ENCODE results near the gene GPI. TPM values are rescaled to one million over a fixed set of nuclear protein-coding genes. Genes with fewer than 3 reads are reported as not detected.

The GPI gene
- total and polyA plus RNA-seq, 2 of the 8 experiments (the other 6 are each of a cell fraction or from before 2014, with no cell fraction given): 171 to 360 TPM

DNA sequence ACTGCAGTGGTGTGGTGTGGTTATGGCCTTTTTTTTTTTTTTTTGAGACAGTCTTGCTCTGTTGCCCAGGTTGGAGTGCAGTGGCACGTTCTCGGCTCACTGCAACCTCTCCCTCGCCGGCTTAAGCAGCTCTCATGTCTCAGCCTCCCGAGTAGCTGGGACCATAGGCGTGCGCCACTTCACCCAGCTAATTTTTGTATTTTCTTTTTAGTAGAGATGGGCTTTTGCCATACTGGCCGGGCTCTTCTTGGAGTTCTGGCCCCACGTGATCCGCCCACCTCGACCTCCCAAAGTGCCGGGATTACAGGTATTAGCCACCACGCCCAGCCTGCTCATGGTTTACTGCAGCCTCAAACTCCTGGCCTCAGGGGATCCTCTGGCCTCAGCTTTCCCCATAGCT lies 46.2 kb downstream of the GPI start:
- no peak overlapping the region for H2BK120ac ChIP-seq (replicated peaks; ENCODE audit: low read depth, low read length)
- H2BK15ac ChIP-seq (ENCODE audit: low read length): no peak overlapping the region
- no peak overlapping the region for H2BK20ac ChIP-seq (ENCODE audit: low read length)
- POLR2A ChIA-PET (ENCODE audit: partially characterized antibody): interaction anchor here (0.9 to 1.3 kb wide), 2 partner anchors 14 to 30 kb away, joined by 3 read pairs; no protein-coding TSS in a partner anchor
- H3K36me3 ChIP-seq (ENCODE audit: control insufficient read depth in 2 of 4, insufficient read depth in 4 of 4, low read length in 3 of 4): peaks cover 9 to 58% (median 40%) of the 10 kb centered on the region in 4 experiments; a peak in 7 of 8 replicates
- H4K91ac ChIP-seq (replicated peaks; ENCODE audit: insufficient read length, low read length): no peak overlapping the region
- no peaks in the 10 kb centered on the region for H3K9me3 ChIP-seq (ENCODE audit: insufficient read depth in 2 of 2, low read depth in 1 of 2, low read length in 1 of 2)
- peaks cover 0 to 25% of the 10 kb centered on the region in 2 experiments; a peak in 2 of 4 replicates for H3K79me2 ChIP-seq (ENCODE audit: control insufficient read depth in 1 of 2, insufficient read depth in 2 of 2, low read length in 2 of 2)
- no peak overlapping the region for H3K9ac ChIP-seq (replicated peaks in 1 of 4; ENCODE audit: extremely low read depth in 1 of 4, low read depth in 3 of 4, low read length in 3 of 4)
- no peak overlapping the region for H4K5ac ChIP-seq (ENCODE audit: insufficient read length, low read depth, low read length)
- CTCF ChIA-PET (ENCODE audit: partially characterized antibody): interaction anchor here (0.9 to 1.3 kb wide), 3 partner anchors 14 to 52 kb away, joined by 3 read pairs; no protein-coding TSS in a partner anchor
- no peak overlapping the region for H3K14ac ChIP-seq (ENCODE audit: insufficient read length)
- no peak overlapping the region for H2AK5ac ChIP-seq (ENCODE audit: low read depth, low read length)
- no peak overlapping the region for H2BK12ac ChIP-seq (ENCODE audit: low read depth, low read length)
- H3K79me1 ChIP-seq (ENCODE audit: low read depth, low read length): peaks cover 7% of the 10 kb centered on the region; the same call in 1 of the 2 replicates
- WGBS, 2 experiments (ENCODE audit: extremely low coverage in 1 of 2, insufficient coverage in 1 of 2, insufficient read length in 1 of 2, insufficient replicate concordance in 2 of 2, low coverage in 1 of 2, low lambda C conversion rate in 2 of 2, missing lambda C conversion rate in 1 of 2): 96% methylated on average over 11 of the region's 13 CpGs; no CpG with 5 or more reads in 1 of the 2 experiments
- H2BK5ac ChIP-seq (ENCODE audit: low read depth, low read length): no peak overlapping the region
- no peak for FAIRE-seq
- no peak overlapping the region for H3K4ac ChIP-seq (replicated peaks; ENCODE audit: insufficient read length, low read depth, low read length)
- no peaks in the 10 kb centered on the region for H3K4me1 ChIP-seq (replicated peaks in 1 of 4; ENCODE audit: control insufficient read depth in 3 of 4, insufficient read depth in 4 of 4, low read length in 3 of 4)
- no peak overlapping the region for H3K27ac ChIP-seq (ENCODE audit: low read depth, low read length)
- no peak overlapping the region for H2AFZ ChIP-seq (ENCODE audit: low read length)
- H3K23me2 ChIP-seq (ENCODE audit: low read depth, low read length): no peaks in the 10 kb centered on the region
- no peak overlapping the region for H4K8ac ChIP-seq (ENCODE audit: extremely low read depth, insufficient read depth, low read length)
- no peak overlapping the region for H3K4me2 ChIP-seq (ENCODE audit: insufficient read depth in 1 of 2, low read depth in 2 of 2, low read length in 2 of 2)
- H3K27me3 ChIP-seq (replicated peaks in 1 of 4; ENCODE audit: control insufficient read depth in 3 of 4, extremely low read depth in 1 of 4, insufficient read depth in 3 of 4, low read length in 3 of 4): no peaks in the 10 kb centered on the region
- H3K18ac ChIP-seq (ENCODE audit: extremely low read depth, low read length): no peak overlapping the region
- no peak for DNase-seq (ENCODE audit: low read depth in 1 of 2, low spot score in 2 of 2)
- H3K4me3 ChIP-seq (ENCODE audit: extremely low read depth in 1 of 4, insufficient read depth in 2 of 4, low read depth in 3 of 4, low read length in 4 of 4): no peak overlapping the region
- peaks cover 0 to 3% of the 10 kb centered on the region in 2 experiments for H4K20me1 ChIP-seq (replicated peaks in 1 of 2; ENCODE audit: control insufficient read depth in 1 of 2, insufficient read depth in 2 of 2, low read length in 2 of 2)
- H3K56ac ChIP-seq (replicated peaks; ENCODE audit: insufficient read length, low read depth, low read length): no peak overlapping the region
- H3K23ac ChIP-seq (ENCODE audit: insufficient read length): no peak overlapping the region
- TF ChIP-seq POU5F1 (IDR thresholded peaks at IDR 0.05; ENCODE audit: low read depth, low read length) (no peak), CTBP2 (IDR thresholded peaks at IDR 0.05; ENCODE audit: borderline replicate concordance, insufficient read depth, insufficient read length, low read length) (no peak), JUND (IDR thresholded peaks at IDR 0.05; ENCODE audit: low read length) (no peak), POLR2A (IDR thresholded peaks at IDR 0.05; ENCODE audit: control extremely low read depth in 1 of 2, low read depth in 2 of 2, low read length in 2 of 2) (no peak), HDAC6 (IDR thresholded peaks at IDR 0.05; ENCODE audit: low read depth, low read length) (no peak), BCL11A (IDR thresholded peaks at IDR 0.05; ENCODE audit: low read depth in 2 of 2, low read length in 2 of 2) (no peak), POLR2AphosphoS5 (IDR thresholded peaks at IDR 0.05; ENCODE audit: low read depth, low read length) (no peak), RXRA (IDR thresholded peaks at IDR 0.05; ENCODE audit: insufficient read depth, low read depth, low read length) (no peak), CBX8 (IDR thresholded peaks at IDR 0.05; ENCODE audit: borderline replicate concordance, low read depth, low read length) (no peak), KDM4A (IDR thresholded peaks at IDR 0.05; ENCODE audit: low read depth, low read length, severe bottlenecking) (no peak), TEAD4 (IDR thresholded peaks at IDR 0.05; ENCODE audit: low read depth, low read length) (no peak), ZNF274 (IDR thresholded peaks at IDR 0.05; ENCODE audit: borderline replicate concordance, extremely low read depth, low read length) (no peak)
- TF ChIP-seq, protein P1, sequence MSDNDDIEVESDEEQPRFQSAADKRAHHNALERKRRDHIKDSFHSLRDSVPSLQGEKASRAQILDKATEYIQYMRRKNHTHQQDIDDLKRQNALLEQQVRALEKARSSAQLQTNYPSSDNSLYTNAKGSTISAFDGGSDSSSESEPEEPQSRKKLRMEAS (IDR thresholded peaks at IDR 0.05): no peak
- TF ChIP-seq, protein P2, sequence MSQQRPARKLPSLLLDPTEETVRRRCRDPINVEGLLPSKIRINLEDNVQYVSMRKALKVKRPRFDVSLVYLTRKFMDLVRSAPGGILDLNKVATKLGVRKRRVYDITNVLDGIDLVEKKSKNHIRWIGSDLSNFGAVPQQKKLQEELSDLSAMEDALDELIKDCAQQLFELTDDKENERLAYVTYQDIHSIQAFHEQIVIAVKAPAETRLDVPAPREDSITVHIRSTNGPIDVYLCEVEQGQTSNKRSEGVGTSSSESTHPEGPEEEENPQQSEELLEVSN (IDR thresholded peaks at IDR 0.05): no peak
